ENCODE results near the gene CCNE1.

The CCNE1 gene

GRCh38 chr19:29811125-29812079 lies at the start of gene CCNE1:
Gene CCNE1 (plus strand): TSS chr19:29811991. CDS start chr19:29812556, 565 bp downstream.
- peak; percentile 87 for DNase-seq (ENCODE audit: low read depth)

- DNase-seq (ENCODE audit: low read depth) = no peak
Measured at GRCh38 chr19:29763196-29763595, 48.6 kb upstream of the CCNE1 start.

- no peak for DNase-seq (ENCODE audit: low read depth)
Measured at GRCh38 chr19:29764361-29764760, 47.4 kb upstream of the CCNE1 start.

GRCh38 chr19:29766100-29766499 lies 45.7 kb upstream of the CCNE1 start:
- no peak for DNase-seq (ENCODE audit: low read depth)

GRCh38 chr19:29767039-29767735 lies 44.6 kb upstream of the CCNE1 start:
- no peak for DNase-seq (ENCODE audit: low read depth)

- no peak for DNase-seq (ENCODE audit: low read depth)
Measured at GRCh38 chr19:29768166-29768565, 43.6 kb upstream of the CCNE1 start.

- no peak for DNase-seq (ENCODE audit: low read depth)
Measured at GRCh38 chr19:29769997-29770396, 41.8 kb upstream of the CCNE1 start.

GRCh38 chr19:29770648-29771047 lies 41.1 kb upstream of the CCNE1 start:
- no peak for DNase-seq (ENCODE audit: low read depth)

- DNase-seq (ENCODE audit: low read depth) = no peak
Measured at GRCh38 chr19:29771708-29772414, 39.9 kb upstream of the CCNE1 start.

GRCh38 chr19:29772696-29773095 lies 39.1 kb upstream of the CCNE1 start:
- no peak for DNase-seq (ENCODE audit: low read depth)

- no peak for DNase-seq (ENCODE audit: low read depth)
Measured at GRCh38 chr19:29773141-29773540, 38.6 kb upstream of the CCNE1 start.

- no peak for DNase-seq (ENCODE audit: low read depth)
Measured at GRCh38 chr19:29774126-29774525, 37.7 kb upstream of the CCNE1 start.

GRCh38 chr19:29777781-29778309 lies 33.9 kb upstream of the CCNE1 start:
- DNase-seq (ENCODE audit: low read depth) = no peak

GRCh38 chr19:29779921-29780320 lies 31.9 kb upstream of the CCNE1 start:
- DNase-seq (ENCODE audit: low read depth) = no peak

- DNase-seq (ENCODE audit: low read depth) = no peak
Measured at GRCh38 chr19:29781386-29782259, 30.2 kb upstream of the CCNE1 start.

- DNase-seq (ENCODE audit: low read depth) = no peak
Measured at GRCh38 chr19:29782260-29782580, 29.6 kb upstream of the CCNE1 start.

GRCh38 chr19:29783627-29784190 lies 28.1 kb upstream of the CCNE1 start:
- no peak for DNase-seq (ENCODE audit: low read depth)

- DNase-seq (ENCODE audit: low read depth) = no peak
Measured at GRCh38 chr19:29784598-29785223, 27.1 kb upstream of the CCNE1 start.

GRCh38 chr19:29785360-29785759 lies 26.4 kb upstream of the CCNE1 start:
- no peak for DNase-seq (ENCODE audit: low read depth)

GRCh38 chr19:29785955-29786589 lies 25.7 kb upstream of the CCNE1 start:
- DNase-seq (ENCODE audit: low read depth) = no peak

Measured in stimulated activated CD8-positive, alpha-beta memory T cell treated with anti-CD3 and anti-CD28 coated beads, Interleukin-12 subunit alpha, Interleukin-12 subunit beta, amount 100 ng/mL, for 1 hour (primary cell).